Parathyroid adenoma (tissue), 2 donors: Measurements from ENCODE around the gene KRTAP10-10.

Source experiments
- H2AFZ ChIP-seq: fragments of 300-600 bp; sonication (generic); one replicate; pipeline ENCODE4 v1.7.0; 2017; ENCODE audit warnings: antibody characterized with exemption, mild to moderate bottlenecking
- H3K27ac ChIP-seq: fragments of 300-600 bp; sonication (generic); one replicate; pipeline ENCODE4 v1.7.0; 2017
- H3K27me3 ChIP-seq: fragments of 300-600 bp; sonication (generic); one replicate; pipeline ENCODE4 v1.7.0; 2017; ENCODE audit warnings: low read length; ENCODE audit not compliant: control insufficient read depth, insufficient read depth
- H3K36me3 ChIP-seq: fragments of 300-600 bp; sonication (generic); one replicate; pipeline ENCODE4 v1.7.0; 2017; ENCODE audit warnings: low read length; ENCODE audit not compliant: control insufficient read depth, insufficient read depth
- H3K4me1 ChIP-seq: fragments of 300-600 bp; sonication (generic); one replicate; pipeline ENCODE4 v1.7.0; 2017; ENCODE audit warnings: control low read depth
- H3K4me2 ChIP-seq: fragments of 300-600 bp; sonication (generic); one replicate; pipeline ENCODE4 v1.7.0; 2017; ENCODE audit warnings: low read length
- H3K4me3 ChIP-seq: fragments of 300-600 bp; sonication (generic); one replicate; pipeline ENCODE4 v1.7.0; 2017; ENCODE audit warnings: low read depth, low read length
- H3K79me2 ChIP-seq: fragments of 300-600 bp; sonication (generic); one replicate; pipeline ENCODE4 v1.7.0; 2017; ENCODE audit warnings: control low read depth
- H3K9ac ChIP-seq: fragments of 300-600 bp; sonication (generic); one replicate; pipeline ENCODE4 v1.7.0; 2017; ENCODE audit warnings: mild to moderate bottlenecking
- H3K9me3 ChIP-seq: fragments of 300-600 bp; sonication (generic); one replicate; pipeline ENCODE4 v1.7.0; 2017; ENCODE audit warnings: low read length; ENCODE audit not compliant: control insufficient read depth
- TF ChIP-seq, protein P1 (sequence below): fragments of 300-600 bp; sonication (generic); IDR thresholded peaks from one replicate; pipeline ENCODE4 v1.7.0; 2017; ENCODE audit warnings: antibody characterized with exemption, mild to moderate bottlenecking
- donor health status: primary hyperparathyroidism.

The KRTAP10-10 gene

GRCh38 chr21:44618909-44619308 is 18.2 kb upstream of the KRTAP10-10 start:
- H3K36me3 ChIP-seq = no peaks in the 10 kb centered on the region
- H3K9me3 ChIP-seq = no peaks in the 10 kb centered on the region
- no peaks in the 10 kb centered on the region for H3K27me3 ChIP-seq
- no peak overlapping the region for H3K4me3 ChIP-seq
- no peak overlapping the region for H3K27ac ChIP-seq
- TF ChIP-seq, protein P1, sequence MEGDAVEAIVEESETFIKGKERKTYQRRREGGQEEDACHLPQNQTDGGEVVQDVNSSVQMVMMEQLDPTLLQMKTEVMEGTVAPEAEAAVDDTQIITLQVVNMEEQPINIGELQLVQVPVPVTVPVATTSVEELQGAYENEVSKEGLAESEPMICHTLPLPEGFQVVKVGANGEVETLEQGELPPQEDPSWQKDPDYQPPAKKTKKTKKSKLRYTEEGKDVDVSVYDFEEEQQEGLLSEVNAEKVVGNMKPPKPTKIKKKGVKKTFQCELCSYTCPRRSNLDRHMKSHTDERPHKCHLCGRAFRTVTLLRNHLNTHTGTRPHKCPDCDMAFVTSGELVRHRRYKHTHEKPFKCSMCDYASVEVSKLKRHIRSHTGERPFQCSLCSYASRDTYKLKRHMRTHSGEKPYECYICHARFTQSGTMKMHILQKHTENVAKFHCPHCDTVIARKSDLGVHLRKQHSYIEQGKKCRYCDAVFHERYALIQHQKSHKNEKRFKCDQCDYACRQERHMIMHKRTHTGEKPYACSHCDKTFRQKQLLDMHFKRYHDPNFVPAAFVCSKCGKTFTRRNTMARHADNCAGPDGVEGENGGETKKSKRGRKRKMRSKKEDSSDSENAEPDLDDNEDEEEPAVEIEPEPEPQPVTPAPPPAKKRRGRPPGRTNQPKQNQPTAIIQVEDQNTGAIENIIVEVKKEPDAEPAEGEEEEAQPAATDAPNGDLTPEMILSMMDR = no peak
- H3K4me2 ChIP-seq = no peak overlapping the region
- H3K4me1 ChIP-seq = no peaks in the 10 kb centered on the region
- H2AFZ ChIP-seq = no peak overlapping the region
- H3K79me2 ChIP-seq = no peaks in the 10 kb centered on the region
- no peak overlapping the region for H3K9ac ChIP-seq

- Histone ChIP-seq H2AFZ (no peak overlapping the region), H3K9ac (no peak overlapping the region), H3K27ac (no peak overlapping the region), H3K4me1 (no peaks in the 10 kb centered on the region), H3K4me3 (no peak overlapping the region), H3K9me3 (no peaks in the 10 kb centered on the region), H3K79me2 (no peaks in the 10 kb centered on the region), H3K4me2 (no peak overlapping the region), H3K27me3 (no peaks in the 10 kb centered on the region), H3K36me3 (no peaks in the 10 kb centered on the region)
- TF ChIP-seq, protein P1 = no peak
Observed at GRCh38 chr21:44619886-44620285, 17.3 kb upstream of the KRTAP10-10 start.

- Histone ChIP-seq H2AFZ (no peak overlapping the region), H3K4me2 (no peak overlapping the region), H3K79me2 (no peaks in the 10 kb centered on the region), H3K4me3 (no peak overlapping the region), H3K27me3 (no peaks in the 10 kb centered on the region), H3K9ac (no peak overlapping the region), H3K36me3 (no peaks in the 10 kb centered on the region), H3K9me3 (no peaks in the 10 kb centered on the region), H3K4me1 (no peaks in the 10 kb centered on the region), H3K27ac (no peak overlapping the region)
- TF ChIP-seq, protein P1 = no peak
Observed at GRCh38 chr21:44623575-44623974, 13.6 kb upstream of the KRTAP10-10 start.

GRCh38 chr21:44625756-44626155 is 11.4 kb upstream of the KRTAP10-10 start:
- no peaks in the 10 kb centered on the region for H3K36me3 ChIP-seq
- H2AFZ ChIP-seq = no peak overlapping the region
- H3K4me3 ChIP-seq = no peak overlapping the region
- no peak overlapping the region for H3K27ac ChIP-seq
- no peaks in the 10 kb centered on the region for H3K4me1 ChIP-seq
- no peaks in the 10 kb centered on the region for H3K27me3 ChIP-seq
- no peak overlapping the region for H3K4me2 ChIP-seq
- no peak overlapping the region for H3K9ac ChIP-seq
- no peaks in the 10 kb centered on the region for H3K79me2 ChIP-seq
- TF ChIP-seq, protein P1 = no peak
- no peaks in the 10 kb centered on the region for H3K9me3 ChIP-seq

GRCh38 chr21:44626262-44626661 is 10.9 kb upstream of the KRTAP10-10 start:
- H3K4me1 ChIP-seq = no peaks in the 10 kb centered on the region
- H2AFZ ChIP-seq = no peak overlapping the region
- H3K4me2 ChIP-seq = no peak overlapping the region
- no peaks in the 10 kb centered on the region for H3K9me3 ChIP-seq
- H3K27me3 ChIP-seq = no peaks in the 10 kb centered on the region
- H3K4me3 ChIP-seq = no peak overlapping the region
- no peak overlapping the region for H3K9ac ChIP-seq
- no peak overlapping the region for H3K27ac ChIP-seq
- no peaks in the 10 kb centered on the region for H3K36me3 ChIP-seq
- TF ChIP-seq, protein P1 = no peak
- no peaks in the 10 kb centered on the region for H3K79me2 ChIP-seq
